ENCODE measurements around the gene SLC30A2.

Gene SLC30A2

DNA sequence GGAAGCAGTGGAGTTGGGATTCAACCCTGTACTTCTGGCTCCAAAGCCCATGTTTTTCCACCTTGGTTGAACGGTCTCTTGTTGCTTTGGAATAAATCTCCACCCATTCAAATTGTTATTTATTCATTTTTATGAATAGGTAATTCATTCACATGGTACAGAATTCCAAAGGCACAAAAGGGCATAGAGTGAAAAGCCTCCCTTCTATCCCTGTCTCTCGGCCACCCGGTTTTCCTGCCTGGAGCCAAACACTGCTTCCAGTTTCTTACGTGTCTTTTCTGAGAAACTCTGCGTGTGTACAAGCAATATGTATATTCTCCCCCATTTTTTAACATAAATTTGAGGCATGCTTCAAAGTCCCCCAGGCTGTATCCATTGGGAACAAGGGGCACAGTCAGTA lies 20.4 kb downstream of the SLC30A2 start:
- TF ChIP-seq EZH2phosphoT487 (IDR thresholded peaks at IDR 0.05; ENCODE audit: low read length) (no peak), EZH2 (optimal IDR thresholded peaks at IDR 0.05; ENCODE audit: low read depth, low read length) (no peak), CTCF (IDR thresholded peaks at IDR 0.05; ENCODE audit: low read length) (no peak)
- no peak for DNase-seq
- H3F3A ChIP-seq (ENCODE audit: insufficient read depth, low read length) = no peaks in the 10 kb centered on the region
- H3K79me2 ChIP-seq (ENCODE audit: low read length) = no peaks in the 10 kb centered on the region
- H3K9me3 ChIP-seq (replicated peaks; ENCODE audit: insufficient read depth, low read length) = no peaks in the 10 kb centered on the region
- no peak overlapping the region for H3K4me2 ChIP-seq (ENCODE audit: low read depth, low read length)
- H3K27me3 ChIP-seq (replicated peaks; ENCODE audit: insufficient read depth, low read length) = peaks cover 18% of the 10 kb centered on the region
- H3K4me3 ChIP-seq (ENCODE audit: low read length) = no peak overlapping the region
- no peak overlapping the region for H2AFZ ChIP-seq (ENCODE audit: low read length)
- H4K20me1 ChIP-seq (ENCODE audit: insufficient read depth, low read length) = no peaks in the 10 kb centered on the region
- H3K27ac ChIP-seq (ENCODE audit: low read length) = no peak overlapping the region
- no peak overlapping the region for H3K9ac ChIP-seq (ENCODE audit: low read length)
- no peaks in the 10 kb centered on the region for H3K36me3 ChIP-seq (replicated peaks; ENCODE audit: insufficient read depth, low read length)
- no peaks in the 10 kb centered on the region for H3K9me2 ChIP-seq (replicated peaks; ENCODE audit: insufficient read depth, low read length)
- no peaks in the 10 kb centered on the region for H3K4me1 ChIP-seq (ENCODE audit: low read length)

DNA sequence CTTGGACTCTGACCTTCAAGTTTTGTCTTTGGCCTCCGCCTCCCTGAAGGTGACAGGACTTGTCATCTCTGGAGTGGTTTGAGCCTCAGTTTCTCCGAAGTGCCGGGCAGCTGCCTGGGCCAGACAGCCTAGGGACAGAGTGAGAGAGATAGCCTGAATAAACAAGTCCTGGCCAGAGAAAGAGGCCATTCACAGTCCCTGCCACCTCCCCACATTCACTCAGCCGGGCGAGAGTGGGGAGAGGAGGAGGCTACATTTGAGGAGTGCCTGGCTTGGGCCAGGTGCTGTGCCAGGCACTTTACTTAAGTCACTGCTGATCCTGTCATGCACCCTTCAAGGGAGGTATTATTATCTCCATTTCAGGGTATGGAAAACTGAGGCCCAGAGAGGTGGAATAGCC lies 20.9 kb downstream of the SLC30A2 start:
- Histone ChIP-seq H3F3A (ENCODE audit: insufficient read depth, low read length) (no peaks in the 10 kb centered on the region), H3K4me2 (ENCODE audit: low read depth, low read length) (no peak overlapping the region), H3K36me3 (replicated peaks; ENCODE audit: insufficient read depth, low read length) (no peaks in the 10 kb centered on the region), H3K4me3 (ENCODE audit: low read length) (no peak overlapping the region), H3K9me3 (replicated peaks; ENCODE audit: insufficient read depth, low read length) (no peaks in the 10 kb centered on the region), H3K27ac (ENCODE audit: low read length) (no peak overlapping the region), H3K4me1 (ENCODE audit: low read length) (no peaks in the 10 kb centered on the region), H3K27me3 (replicated peaks; ENCODE audit: insufficient read depth, low read length) (peaks cover 16% of the 10 kb centered on the region; the same call in 1 of the 2 replicates), H3K9me2 (replicated peaks; ENCODE audit: insufficient read depth, low read length) (no peaks in the 10 kb centered on the region), H3K79me2 (ENCODE audit: low read length) (no peaks in the 10 kb centered on the region), H3K9ac (ENCODE audit: low read length) (no peak overlapping the region), H4K20me1 (ENCODE audit: insufficient read depth, low read length) (no peaks in the 10 kb centered on the region), H2AFZ (ENCODE audit: low read length) (no peak overlapping the region)
- no peak for DNase-seq
- TF ChIP-seq CTCF (IDR thresholded peaks at IDR 0.05; ENCODE audit: low read length) = no peak
- TF ChIP-seq EZH2phosphoT487 (IDR thresholded peaks at IDR 0.05; ENCODE audit: low read length) = no peak
- TF ChIP-seq EZH2 (optimal IDR thresholded peaks at IDR 0.05; ENCODE audit: low read depth, low read length) = no peak

DNA sequence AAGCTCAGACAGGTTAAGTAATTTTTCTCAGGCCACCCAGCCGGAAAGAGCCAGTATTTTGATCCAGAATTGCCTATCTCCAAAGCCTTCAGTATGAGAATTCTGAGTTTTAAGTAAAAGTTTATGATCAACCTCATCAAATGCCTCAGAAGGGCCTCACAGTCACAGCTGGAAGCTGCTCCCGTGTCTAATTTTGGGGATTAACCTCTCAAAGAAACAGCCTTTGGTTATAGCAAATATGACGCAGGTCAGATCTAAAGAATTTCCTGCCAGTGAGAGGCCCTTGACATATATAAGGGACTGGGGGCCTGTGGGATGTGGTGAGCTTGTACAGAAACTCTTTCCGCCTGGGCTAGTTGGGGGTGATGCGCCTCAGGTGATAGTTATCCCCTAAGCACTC lies 22.1 kb downstream of the SLC30A2 start:
- Histone ChIP-seq H3K27me3 (replicated peaks; ENCODE audit: insufficient read depth, low read length) (peaks cover 9% of the 10 kb centered on the region; the same call in 1 of the 2 replicates), H2AFZ (ENCODE audit: low read length) (no peak overlapping the region), H3K36me3 (replicated peaks; ENCODE audit: insufficient read depth, low read length) (no peaks in the 10 kb centered on the region), H3K79me2 (ENCODE audit: low read length) (no peaks in the 10 kb centered on the region), H3K27ac (ENCODE audit: low read length) (no peak overlapping the region), H3K4me2 (ENCODE audit: low read depth, low read length) (no peak overlapping the region), H3K9me3 (replicated peaks; ENCODE audit: insufficient read depth, low read length) (no peaks in the 10 kb centered on the region), H3K4me3 (ENCODE audit: low read length) (no peak overlapping the region), H3K9ac (ENCODE audit: low read length) (no peak overlapping the region), H3F3A (ENCODE audit: insufficient read depth, low read length) (no peaks in the 10 kb centered on the region), H4K20me1 (ENCODE audit: insufficient read depth, low read length) (no peaks in the 10 kb centered on the region), H3K9me2 (replicated peaks; ENCODE audit: insufficient read depth, low read length) (no peaks in the 10 kb centered on the region), H3K4me1 (ENCODE audit: low read length) (peaks cover 6% of the 10 kb centered on the region; the same call in 1 of the 2 replicates)
- TF ChIP-seq EZH2 (optimal IDR thresholded peaks at IDR 0.05; ENCODE audit: low read depth, low read length) = no peak
- TF ChIP-seq EZH2phosphoT487 (IDR thresholded peaks at IDR 0.05; ENCODE audit: low read length) = no peak
- no peak for TF ChIP-seq CTCF (IDR thresholded peaks at IDR 0.05; ENCODE audit: low read length)
- DNase-seq = no peak

All from MM.1S (cell line).